Stimulated activated CD4-positive, alpha-beta T cell treated with anti-CD3 and anti-CD28 coated beads, Interleukin-2, amount 100 ng/mL, for 24 hours (primary cell): ENCODE results near the gene PFDN5.

Experiments
- DNase-seq, 2 donors: peaks; one replicate each; pipeline ENCODE4 v3.0.0-alpha.2; 2020

The PFDN5 gene

DNA sequence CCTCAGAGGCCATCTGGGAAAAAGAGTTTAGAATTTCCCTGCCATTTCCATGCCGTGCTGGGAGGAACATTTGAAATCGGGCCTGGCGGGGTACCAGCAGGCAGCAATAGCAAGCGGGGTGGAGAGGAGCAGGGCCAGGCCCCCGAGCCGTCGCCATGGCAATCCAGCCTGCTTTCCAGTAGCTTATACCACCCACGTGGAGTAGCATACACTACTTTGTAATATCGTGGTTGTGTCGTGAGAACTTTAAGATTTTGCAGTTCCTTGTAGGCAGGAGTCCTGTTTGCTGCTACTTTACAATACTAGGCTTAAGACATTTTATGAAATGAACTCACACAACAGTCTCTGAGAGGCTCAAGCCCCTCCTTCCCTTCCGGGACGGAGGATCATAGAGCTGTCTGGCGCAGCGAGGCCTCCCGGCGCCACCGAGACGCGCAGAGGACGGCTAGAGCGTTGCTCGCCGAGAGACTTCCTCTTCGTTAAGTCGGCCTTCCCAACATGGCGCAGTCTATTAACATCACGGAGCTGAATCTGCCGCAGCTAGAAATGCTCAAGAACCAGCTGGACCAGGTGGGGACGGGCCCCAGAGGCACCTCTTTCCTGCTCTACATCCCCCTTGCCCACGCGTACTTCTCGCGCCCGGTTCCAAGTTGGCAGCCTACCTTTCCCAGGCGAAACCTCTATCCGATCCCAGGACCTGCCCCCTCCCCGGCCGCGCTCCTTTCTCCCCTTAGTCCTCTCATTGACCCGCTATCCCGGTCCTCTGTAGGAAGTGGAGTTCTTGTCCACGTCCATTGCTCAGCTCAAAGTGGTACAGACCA, at the start of gene PFDN5:
TSS of gene PFDN5 (plus strand) at position 473 of the 821 bp plus-strand sequence. CDS start at position 499, 26 bp downstream.
- DNase-seq: peak; percentile 85 to 86

DNA sequence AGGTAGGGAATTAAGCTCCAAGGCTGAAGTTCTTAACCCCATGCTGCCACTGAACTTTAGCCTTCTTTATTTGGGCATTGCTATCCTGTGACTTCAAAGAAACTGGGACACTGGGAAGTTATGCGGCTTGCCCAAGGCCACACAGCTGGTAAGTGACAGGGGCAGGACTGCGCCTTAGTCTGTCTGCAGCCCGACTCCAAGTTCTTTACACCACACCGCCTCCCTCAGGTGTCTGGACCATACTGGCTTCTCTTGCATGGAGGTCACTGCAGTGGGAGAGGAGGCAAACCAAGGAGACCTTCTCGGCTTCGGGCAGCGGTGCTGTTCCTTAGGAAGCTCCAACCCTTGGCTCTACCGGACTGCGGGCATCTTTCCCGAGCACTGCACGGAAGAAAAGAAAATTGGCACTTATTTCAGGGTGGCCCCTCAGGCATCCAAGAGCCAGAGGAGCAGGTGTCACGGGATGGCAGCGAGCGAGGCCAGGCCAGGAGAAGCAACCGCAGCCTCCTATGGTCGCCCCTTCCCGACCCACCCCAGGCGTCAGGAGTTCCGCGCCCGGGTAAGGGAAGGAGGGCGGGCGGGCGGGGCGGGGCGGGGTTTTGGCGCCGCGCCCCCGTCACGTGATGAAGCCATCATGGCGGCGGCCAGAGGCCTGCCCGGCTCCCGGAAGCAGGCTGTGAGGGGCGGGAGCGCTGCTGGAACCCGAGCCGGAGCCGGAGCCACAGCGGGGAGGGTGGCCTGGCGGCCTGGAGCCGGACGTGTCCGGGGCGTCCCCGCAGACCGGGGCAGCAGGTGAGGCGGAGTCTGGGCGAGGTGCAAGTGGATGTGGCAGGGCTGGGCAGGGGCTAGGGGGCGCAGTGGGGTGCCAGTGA, 43.6 kb upstream of the PFDN5 start:
- DNase-seq: peak; percentile 75 to 76

DNA sequence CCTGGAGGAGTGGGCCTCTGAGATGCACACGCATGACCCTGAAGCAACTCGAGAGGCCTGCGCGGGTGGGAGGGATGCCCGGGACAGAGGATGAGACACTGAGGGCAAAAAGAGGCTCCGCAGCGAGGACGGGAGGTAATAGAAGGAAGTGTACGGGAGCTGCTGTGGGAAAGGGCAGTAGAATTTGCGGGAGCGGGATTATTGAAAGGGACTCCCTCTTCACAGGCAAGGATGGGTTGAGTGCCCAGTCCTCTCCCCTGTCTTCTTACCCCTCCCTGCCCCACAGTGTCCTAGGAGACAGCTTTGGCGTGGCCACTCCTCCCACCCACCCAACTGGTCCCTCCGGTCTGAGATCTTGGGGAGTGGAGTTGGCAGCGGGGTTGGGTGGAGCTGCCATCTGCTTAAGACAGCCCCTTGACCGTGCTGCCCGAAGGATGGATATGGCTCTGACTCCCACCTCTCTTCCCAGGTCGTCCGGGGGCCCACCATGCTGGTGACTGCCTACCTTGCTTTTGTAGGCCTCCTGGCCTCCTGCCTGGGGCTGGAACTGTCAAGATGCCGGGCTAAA, 42.9 kb upstream of the PFDN5 start:
- DNase-seq: no peak

DNA sequence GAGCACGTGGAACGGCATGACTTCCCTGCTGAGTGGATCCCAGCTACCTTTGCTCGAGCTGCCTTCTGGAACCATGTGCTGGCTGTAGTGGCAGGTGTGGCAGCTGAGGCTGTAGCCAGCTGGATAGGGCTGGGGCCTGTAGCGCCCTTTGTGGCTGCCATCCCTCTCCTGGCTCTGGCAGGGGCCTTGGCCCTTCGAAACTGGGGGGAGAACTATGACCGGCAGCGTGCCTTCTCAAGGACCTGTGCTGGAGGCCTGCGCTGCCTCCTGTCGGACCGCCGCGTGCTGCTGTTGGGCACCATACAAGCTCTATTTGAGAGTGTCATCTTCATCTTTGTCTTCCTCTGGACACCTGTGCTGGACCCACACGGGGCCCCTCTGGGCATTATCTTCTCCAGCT, 42.0 kb upstream of the PFDN5 start:
- DNase-seq: no peak

DNA sequence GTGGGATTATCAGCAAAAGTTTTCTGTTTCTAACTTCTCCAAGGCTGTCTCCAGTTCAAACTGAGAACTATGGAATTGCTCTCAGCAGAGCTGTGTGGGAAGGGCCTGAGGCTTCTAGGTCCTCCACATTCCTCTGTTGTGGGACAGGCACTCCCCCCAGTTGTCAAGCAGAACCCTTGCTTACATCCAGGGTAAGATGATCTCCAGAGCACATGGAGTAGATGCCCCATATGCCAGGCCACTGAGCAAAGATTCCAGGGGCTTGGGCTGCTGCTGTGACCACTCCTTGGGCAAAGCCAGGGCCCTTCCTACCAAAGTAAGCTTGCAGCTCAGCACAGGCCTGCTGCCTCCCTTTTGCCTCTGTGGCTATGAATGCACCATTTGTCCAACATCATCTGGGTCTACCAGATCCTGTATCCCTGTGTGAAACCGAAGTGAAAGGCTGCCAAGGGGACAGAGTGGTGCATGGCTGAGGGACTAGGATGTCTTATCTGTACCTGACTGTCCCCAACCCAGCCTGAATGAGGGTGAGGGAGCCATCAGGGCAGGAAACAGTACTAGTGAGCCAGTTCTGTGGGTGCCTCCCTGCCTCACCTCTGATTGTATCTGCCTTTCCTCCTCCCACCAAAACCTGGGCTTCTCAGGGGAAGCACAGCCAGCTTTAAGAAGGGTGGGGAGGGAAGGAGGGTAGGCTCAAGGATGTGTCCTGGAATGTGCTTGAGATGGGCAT, 40.4 kb upstream of the PFDN5 start:
- DNase-seq: no peak

DNA sequence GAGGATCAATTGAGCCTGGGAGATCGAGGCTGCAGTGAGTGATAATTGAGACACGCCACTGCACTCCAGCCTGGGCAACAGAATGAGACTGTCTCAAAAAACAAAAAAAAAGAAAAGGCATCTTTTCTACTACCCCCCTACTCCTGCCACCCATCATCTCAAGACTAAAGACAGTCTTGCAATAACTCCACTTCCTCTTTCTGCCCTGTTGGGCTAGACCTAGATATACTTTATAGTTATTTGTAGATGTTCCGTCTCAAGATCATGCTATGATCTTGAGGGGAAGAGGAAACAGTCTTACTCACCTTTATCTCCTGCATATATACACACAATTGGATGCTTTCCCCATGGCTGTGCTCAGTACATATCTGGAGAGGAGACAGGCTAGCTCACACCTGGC, 39.3 kb upstream of the PFDN5 start:
- DNase-seq: no peak

DNA sequence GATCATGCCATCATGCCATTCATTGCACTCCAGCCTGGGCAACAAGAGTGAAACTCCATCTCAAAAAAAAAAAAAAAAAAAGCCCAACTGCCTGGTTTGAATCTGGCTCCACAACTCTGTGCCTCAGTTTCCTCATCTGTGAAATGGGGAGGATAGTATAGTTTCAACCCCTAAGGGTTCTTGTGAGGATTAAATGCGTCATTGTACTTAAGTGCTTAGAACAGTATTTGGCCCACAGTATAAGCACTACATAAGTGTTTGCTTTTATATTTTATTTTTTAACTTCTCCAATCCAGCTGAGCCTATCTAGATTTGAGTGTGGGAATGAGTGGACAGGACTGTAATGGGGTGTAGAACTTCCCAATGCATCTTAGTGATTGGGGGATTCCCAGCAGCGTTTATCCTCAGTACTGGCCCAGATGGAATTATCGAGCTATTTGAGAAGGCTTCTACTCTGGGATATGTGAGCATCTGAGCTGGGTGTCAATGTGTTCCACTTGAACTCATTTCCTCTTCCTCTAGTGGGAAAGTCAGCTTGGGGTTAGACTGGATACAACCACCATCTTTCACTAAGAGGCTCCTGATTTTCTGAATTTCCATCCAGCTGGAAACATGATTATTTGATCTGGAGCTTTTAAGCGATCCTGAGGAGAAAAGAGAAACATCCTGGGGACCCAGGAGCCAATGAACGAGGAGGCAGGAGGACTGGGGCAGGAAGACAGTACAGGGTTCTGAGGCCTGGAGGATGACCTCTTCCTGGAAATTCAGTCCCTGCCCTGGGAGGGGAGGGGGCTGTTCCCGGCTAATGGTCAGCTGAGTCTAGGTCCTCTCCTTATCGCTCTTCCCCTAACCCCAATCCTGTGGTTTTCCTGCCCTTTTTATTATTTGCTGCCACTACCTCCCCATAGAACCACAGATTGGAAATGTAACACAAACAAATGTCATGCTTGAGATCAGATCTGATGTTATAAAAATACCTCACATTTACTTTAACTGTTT, 36.5 kb upstream of the PFDN5 start:
- no peak for DNase-seq

DNA sequence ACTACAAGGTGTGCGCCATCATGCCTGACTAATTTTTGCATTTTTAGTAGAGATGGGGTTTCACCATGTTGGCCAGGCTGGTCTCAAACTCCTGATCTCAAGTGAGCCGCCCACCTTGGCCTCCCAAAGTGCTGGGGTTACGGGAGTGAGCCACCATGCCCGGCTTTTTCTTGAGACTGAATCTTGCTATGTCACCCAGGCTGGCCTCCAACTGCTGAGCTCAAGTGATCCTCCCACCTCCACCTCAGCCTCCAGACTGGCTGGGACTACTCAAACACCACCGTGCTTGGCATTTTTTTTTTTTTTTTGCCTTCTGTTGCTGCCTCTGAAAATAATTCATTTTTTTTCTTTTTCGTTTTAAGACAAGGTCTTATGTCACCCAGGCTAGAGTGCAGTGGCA, 35.5 kb upstream of the PFDN5 start:
- DNase-seq: no peak

DNA sequence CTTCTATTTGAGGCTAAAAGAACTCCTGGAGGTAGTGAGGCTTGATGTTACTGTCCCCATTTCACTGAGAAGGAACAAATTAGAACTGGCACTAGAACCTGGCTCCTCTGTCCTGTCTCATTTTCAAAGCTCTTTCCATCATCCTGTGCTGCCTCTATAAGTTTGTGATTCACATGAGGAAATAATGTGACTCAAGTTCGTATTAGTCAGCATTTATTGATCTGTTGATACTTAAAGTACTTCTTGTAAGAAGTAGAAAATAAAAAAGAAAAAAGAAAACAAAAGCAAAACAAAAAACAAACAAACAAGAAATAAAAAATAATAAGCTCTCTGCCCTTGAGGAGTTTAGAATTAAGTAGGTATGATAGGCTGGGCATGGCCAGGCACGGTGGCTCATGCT, 29.6 kb upstream of the PFDN5 start:
- DNase-seq: no peak

DNA sequence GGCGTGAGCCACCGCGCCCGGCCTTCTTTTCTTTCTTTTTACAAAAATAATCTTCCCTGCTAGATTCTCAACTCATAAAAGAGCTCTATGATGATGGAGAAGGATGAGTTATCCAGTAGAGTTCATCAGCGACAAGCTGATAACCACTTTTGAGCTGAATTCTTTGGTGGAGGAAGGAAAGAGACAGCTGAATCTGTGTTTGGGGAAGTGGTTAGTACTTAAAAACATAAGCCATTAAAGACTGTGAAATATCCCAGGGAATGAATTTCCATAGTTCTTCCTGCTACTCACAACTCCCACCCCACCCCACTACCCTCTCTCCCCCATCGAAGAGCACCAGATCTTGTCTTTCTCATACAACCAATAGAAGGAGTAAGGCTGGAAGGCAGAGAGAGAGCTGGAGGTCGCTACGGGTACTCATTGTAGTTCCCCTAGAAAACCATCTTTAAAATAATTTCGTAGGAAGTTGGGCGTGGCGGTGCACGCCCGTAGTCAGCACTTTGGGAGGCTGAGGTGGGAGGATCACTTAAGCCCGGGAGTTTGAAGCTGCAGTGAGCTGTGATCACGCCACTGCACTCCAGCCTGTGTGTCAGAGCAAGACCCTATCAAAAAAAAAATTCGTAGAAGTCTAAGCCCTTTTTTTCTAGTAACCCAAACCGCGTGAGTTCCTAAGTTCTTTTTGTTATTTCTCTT, 27.9 kb upstream of the PFDN5 start:
- DNase-seq: peak; percentile 41 to 57

DNA sequence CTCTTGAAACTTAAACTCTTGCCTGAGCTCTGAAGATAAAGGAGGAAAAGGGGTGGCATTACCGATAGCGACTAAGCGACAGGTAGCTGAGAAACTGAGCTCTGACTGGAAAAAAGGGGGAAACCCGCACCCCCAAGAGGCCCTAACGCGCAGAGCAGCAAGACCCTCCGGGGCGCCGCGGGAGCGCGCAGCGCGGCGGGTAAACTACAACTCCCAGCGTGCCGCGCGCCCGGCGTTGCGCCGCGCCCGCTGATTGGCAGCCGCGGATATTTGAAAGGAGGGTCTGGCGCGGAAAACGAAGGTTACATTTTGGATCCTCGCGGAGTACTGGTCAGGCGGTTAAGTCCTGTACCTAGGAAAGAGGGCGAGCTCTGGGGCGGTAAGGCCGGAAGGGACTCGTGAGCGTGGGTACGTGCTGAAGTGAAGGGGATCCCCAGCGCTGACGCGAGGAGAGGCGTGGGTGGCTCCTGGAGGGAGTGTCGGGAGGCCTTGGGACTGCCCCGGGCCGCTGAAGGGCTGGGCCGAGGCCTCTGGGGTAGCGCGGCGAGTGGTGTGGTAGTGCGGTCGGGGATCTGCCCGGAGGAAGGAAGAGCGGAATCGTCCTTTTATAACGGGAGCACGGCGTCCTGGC, 27.2 kb upstream of the PFDN5 start, which contains the start of gene ESPL1:
TSS of gene ESPL1 (plus strand) at position 301 of the 631 bp plus-strand sequence. CDS start 468 bp downstream, outside the sequence.
- DNase-seq: peak; percentile 80 to 91

DNA sequence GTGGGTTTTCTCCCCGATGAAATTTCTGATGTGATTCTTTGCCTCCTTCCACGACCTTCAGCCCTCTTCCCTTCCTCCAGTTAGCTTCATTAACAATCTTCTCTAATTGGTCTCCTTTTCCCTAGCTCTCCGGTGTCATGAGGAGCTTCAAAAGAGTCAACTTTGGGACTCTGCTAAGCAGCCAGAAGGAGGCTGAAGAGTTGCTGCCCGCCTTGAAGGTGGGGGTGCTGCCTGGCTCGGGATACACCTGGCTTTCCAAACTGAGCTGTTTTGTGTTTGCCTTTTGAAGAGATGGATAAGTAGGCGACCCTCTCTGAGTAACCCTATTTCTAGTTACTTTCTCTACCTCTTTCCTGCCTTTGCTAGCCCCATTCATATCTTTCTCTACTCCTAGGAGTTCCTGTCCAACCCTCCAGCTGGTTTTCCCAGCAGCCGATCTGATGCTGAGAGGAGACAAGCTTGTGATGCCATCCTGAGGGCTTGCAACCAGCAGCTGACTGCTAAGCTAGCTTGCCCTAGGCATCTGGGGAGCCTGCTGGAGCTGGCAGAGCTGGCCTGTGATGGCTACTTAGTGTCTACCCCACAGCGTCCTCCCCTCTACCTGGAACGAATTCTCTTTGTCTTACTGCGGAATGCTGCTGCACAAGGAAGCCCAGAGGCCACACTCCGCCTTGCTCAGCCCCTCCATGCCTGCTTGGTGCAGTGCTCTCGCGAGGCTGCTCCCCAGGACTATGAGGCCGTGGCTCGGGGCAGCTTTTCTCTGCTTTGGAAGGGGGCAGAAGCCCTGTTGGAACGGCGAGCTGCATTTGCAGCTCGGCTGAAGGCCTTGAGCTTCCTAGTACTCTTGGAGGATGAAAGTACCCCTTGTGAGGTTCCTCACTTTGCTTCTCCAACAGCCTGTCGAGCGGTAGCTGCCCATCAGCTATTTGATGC, 26.4 kb upstream of the PFDN5 start:
- DNase-seq: no peak

DNA sequence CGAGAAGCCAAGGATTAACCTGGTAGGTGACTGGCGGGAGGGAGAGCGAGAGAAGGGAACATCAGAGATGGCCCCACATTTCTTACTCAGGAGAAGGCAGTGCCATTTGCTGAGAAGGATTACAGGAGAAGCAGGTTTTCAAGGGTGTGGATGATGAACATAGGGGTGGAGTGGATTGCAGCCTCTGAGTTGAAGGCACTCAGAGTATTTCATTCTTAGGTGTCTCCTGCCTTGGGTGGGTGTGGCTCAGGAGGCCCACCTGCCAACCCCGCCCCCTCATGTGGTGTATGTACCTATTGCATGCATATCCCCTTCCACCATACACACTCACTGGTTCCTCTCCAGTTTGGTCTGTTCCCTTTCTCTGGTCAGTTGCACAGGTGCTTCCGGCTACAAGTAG, 20.9 kb upstream of the PFDN5 start:
- DNase-seq: no peak

DNA sequence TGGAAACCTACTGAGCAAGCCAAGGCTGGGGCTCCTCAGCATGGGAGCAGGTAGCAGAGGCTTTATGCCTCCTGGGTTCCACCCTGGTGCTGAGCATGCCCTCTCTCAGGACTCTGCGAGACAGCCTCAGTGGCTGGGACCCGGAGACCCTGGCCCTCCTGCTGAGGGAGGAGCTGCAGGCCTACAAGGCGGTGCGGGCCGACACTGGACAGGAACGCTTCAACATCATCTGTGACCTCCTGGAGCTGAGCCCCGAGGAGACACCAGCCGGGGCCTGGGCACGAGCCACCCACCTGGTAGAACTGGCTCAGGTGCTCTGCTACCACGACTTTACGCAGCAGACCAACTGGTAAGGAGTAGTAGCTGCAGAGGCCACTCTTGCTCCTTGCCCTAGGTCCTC, 18.8 kb upstream of the PFDN5 start:
- DNase-seq: no peak

DNA sequence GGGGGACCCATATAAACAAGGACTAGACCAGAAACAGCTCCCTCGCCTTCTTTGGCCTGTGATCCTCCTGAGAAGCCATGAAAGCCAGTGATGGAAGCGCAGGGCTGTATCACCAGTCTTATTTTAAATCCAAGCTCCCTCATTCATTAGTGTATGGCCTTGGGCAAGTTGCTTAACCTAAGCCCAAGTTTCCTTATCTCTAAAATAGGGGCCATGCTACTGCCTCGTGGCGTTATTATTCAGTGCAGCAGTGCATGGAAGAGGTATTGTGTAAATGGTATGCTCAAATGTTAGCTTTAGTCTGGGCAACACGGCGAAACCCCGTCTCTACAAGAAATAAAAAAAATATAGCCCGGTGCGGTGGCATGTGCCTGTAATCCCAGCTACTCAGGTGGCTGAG, 17.4 kb upstream of the PFDN5 start:
- DNase-seq: no peak

DNA sequence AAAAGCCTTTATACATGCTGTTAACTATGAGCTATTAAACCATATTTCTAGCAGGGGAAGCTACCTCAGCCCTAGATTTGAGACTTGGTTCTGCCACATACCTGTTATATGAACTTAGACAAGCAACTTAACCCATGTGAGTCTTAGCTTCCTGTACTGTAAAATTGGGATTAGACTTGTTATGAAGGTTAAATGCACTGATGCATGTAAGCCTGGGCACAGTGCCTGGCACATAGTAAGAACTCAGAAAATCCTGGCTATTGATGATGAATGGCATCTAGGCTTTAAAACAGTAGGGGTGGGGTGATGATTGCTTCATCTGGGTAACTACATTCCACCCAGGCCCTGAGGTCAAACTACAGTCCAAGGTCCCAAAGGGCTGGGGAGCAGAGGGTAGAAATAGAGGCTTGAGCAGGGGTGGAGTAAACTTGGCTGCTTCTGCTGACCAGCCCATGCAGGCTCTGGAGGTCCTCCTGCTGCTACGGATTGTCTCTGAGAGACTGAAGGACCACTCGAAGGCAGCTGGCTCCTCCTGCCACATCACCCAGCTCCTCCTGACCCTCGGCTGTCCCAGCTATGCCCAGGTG, 16.0 kb upstream of the PFDN5 start:
- DNase-seq: no peak

DNA sequence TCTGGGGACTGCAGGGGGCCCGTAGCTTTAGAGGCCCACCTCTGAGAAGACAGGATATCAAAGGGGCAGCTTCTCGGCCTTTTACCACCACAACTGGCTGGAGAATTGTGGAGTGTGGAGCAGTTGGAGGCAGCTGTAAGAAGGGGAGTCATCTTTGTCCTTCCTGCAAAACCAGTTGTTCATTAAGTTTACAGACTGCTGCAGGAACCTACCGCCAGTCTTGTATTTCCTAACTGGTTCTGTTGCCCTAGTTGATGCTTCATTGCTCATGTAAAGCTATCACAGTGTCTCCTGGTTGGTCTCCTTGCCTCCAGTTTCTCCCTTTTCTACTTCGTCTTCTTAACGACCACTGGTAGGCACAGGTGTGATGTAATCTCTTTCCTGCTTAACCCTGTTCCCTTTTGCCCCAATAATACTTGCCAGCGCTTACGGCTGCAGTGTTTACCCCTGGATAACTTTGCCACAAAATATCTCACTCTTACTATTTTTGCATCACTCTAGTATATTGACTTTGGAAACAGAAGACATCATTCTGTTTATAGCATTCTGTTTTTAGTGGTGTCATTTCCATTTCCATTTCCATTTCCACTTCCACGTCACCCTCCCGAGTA, 15.3 kb upstream of the PFDN5 start:
- DNase-seq: no peak

DNA sequence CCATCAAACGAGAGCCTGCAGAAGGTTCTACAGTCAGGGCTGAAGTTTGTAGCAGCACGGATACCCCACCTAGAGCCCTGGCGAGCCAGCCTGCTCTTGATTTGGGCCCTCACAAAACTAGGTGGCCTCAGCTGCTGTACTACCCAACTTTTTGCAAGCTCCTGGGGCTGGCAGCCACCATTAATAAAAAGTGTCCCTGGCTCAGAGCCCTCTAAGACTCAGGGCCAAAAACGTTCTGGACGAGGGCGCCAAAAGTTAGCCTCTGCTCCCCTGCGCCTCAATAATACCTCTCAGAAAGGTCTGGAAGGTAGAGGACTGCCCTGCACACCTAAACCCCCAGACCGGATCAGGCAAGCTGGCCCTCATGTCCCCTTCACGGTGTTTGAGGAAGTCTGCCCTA, 8.9 kb upstream of the PFDN5 start:
- DNase-seq: no peak
